ENCODE results near the gene CCDC68. TPM values are rescaled to one million over a fixed set of nuclear protein-coding genes. Genes with fewer than 3 reads are reported as not detected.

CCDC68 gene, protein sequence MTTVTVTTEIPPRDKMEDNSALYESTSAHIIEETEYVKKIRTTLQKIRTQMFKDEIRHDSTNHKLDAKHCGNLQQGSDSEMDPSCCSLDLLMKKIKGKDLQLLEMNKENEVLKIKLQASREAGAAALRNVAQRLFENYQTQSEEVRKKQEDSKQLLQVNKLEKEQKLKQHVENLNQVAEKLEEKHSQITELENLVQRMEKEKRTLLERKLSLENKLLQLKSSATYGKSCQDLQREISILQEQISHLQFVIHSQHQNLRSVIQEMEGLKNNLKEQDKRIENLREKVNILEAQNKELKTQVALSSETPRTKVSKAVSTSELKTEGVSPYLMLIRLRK
- 0.79 and 2.7 TPM in 2 replicates for total RNA-seq

GRCh38 chr18:54958704-54959625 lies at the start of gene CCDC68:
CCDC68 (minus strand) TSS chr18:54959461; CDS start chr18:54942791, 16,670 bp downstream.

Other genes starting within 250 kb of the CCDC68 start
- gene RAB27B, start 131.0 kb downstream of the CCDC68 start, total RNA-seq = 14.2 and 22.4 TPM in 2 replicates